Measurements from ENCODE around the gene NOVA2. TPM values are rescaled to one million over a fixed set of nuclear protein-coding genes. Genes with fewer than 3 reads are reported as not detected.

NOVA2 gene
- total and polyA plus RNA-seq, 2 donors (not counting 3 experiments of a cell fraction or from before 2014, with no cell fraction given): 5.6 to 34.2 TPM

DNA sequence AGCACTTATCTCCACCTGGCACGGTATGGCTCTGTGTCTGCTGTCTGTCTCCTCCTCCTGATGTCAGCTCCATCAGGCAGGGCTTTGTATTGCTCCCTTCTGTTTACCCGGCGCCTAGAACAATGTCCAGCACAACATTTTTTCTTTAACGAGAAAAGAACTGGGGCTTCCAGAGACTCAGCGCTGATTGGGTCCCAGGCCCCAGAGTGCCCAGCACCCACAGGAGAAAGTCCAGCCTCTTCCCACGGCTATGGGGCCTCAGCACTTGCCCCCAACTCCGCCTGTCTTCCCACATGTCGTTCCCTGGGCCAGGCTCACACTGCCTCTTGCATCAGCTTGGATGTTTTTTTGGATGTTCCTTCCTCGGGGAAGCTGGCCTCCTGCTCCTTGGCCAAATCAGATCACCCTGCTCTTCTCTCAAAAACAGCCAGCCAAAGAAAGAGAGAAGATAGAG lies 78.1 kb downstream of the NOVA2 start:
- POLR2A ChIA-PET: no interaction called here
- H3K79me2 ChIP-seq (ENCODE audit: control insufficient read depth, insufficient read depth, low read length): no peaks in the 10 kb centered on the region
- dilution Hi-C loops (cut with MboI; ENCODE audit: extremely low pct_ligation_motif_present, low sequenced_read_pairs) (no loop called here), intact Hi-C loops (cut with micrococcal nuclease) (no loop called here)
- no peaks in the 10 kb centered on the region for H3K27me3 ChIP-seq (ENCODE audit: control insufficient read depth in 2 of 2, insufficient read depth in 2 of 2, low read length in 2 of 2)
- H3K9me3 ChIP-seq (replicated peaks; ENCODE audit: control insufficient read depth, insufficient read depth, low read length): no peaks in the 10 kb centered on the region
- H3K4me2 ChIP-seq (ENCODE audit: insufficient read depth, low read length): no peak overlapping the region
- no peak overlapping the region for H3K4me3 ChIP-seq (replicated peaks in 1 of 3; ENCODE audit: insufficient read depth in 1 of 3, low read depth in 1 of 3, low read length in 3 of 3)
- no peak overlapping the region for H3K27ac ChIP-seq (ENCODE audit: insufficient read depth, low read depth, low read length)
- H4K20me1 ChIP-seq (replicated peaks; ENCODE audit: control insufficient read depth, extremely low read depth, insufficient read depth, low read length): no peaks in the 10 kb centered on the region
- BruUV-seq (replicated peaks): no TSS peak
- H3K36me3 ChIP-seq (ENCODE audit: control insufficient read depth in 2 of 2, extremely low read depth in 1 of 2, insufficient read depth in 2 of 2, low read length in 2 of 2): peaks cover 0 to 6% of the 10 kb centered on the region in 2 experiments
- CTCF ChIA-PET: no interaction called here
- TF ChIP-seq, protein P1, sequence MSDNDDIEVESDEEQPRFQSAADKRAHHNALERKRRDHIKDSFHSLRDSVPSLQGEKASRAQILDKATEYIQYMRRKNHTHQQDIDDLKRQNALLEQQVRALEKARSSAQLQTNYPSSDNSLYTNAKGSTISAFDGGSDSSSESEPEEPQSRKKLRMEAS (IDR thresholded peaks at IDR 0.05; ENCODE audit: insufficient read depth, insufficient read length): no peak
- no peak for TF ChIP-seq GATA2 (IDR thresholded peaks at IDR 0.05; ENCODE audit: insufficient read depth, insufficient read length, low read depth, low read length)
- TF ChIP-seq POLR2A (IDR thresholded peaks at IDR 0.05; ENCODE audit: low read depth, low read length): no peak
- no peak for TF ChIP-seq POLR2AphosphoS5 (IDR thresholded peaks at IDR 0.05; ENCODE audit: insufficient read depth, low read depth, low read length)
- TF ChIP-seq, protein P2, sequence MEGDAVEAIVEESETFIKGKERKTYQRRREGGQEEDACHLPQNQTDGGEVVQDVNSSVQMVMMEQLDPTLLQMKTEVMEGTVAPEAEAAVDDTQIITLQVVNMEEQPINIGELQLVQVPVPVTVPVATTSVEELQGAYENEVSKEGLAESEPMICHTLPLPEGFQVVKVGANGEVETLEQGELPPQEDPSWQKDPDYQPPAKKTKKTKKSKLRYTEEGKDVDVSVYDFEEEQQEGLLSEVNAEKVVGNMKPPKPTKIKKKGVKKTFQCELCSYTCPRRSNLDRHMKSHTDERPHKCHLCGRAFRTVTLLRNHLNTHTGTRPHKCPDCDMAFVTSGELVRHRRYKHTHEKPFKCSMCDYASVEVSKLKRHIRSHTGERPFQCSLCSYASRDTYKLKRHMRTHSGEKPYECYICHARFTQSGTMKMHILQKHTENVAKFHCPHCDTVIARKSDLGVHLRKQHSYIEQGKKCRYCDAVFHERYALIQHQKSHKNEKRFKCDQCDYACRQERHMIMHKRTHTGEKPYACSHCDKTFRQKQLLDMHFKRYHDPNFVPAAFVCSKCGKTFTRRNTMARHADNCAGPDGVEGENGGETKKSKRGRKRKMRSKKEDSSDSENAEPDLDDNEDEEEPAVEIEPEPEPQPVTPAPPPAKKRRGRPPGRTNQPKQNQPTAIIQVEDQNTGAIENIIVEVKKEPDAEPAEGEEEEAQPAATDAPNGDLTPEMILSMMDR (IDR thresholded peaks at IDR 0.05; ENCODE audit: extremely low read depth in 1 of 2, insufficient read depth in 1 of 2, low read depth in 1 of 2, low read length in 2 of 2): no peak
- TF ChIP-seq FOS (IDR thresholded peaks at IDR 0.05; ENCODE audit: borderline replicate concordance, insufficient read depth, low read length): no peak
- no peak for TF ChIP-seq EZH2 (IDR thresholded peaks at IDR 0.05; ENCODE audit: borderline replicate concordance, low read depth, low read length, severe bottlenecking)
- TF ChIP-seq JUN (IDR thresholded peaks at IDR 0.05; ENCODE audit: borderline replicate concordance, insufficient read depth, insufficient read length, low read depth): no peak
- TF ChIP-seq MYC (IDR thresholded peaks at IDR 0.05; ENCODE audit: low read depth, low read length): no peak
- H3K9ac ChIP-seq (replicated peaks; ENCODE audit: extremely low read depth, insufficient read depth, low read length): no peak overlapping the region
- DNase-seq (ENCODE audit: low read depth, low spot score): no peak
- H3K9me1 ChIP-seq (replicated peaks; ENCODE audit: control insufficient read depth, extremely low read depth, insufficient read depth, low read length): no peaks in the 10 kb centered on the region
- FAIRE-seq: no peak
- H3K4me1 ChIP-seq (ENCODE audit: control insufficient read depth, extremely low read depth, insufficient read depth, low read length): no peaks in the 10 kb centered on the region
- H2AFZ ChIP-seq (ENCODE audit: low read depth, low read length): no peak overlapping the region
